GM18907 (cell line): ENCODE measurements around the gene MVB12B.
"Not testable (repeated sequence)": the region's sequence is repeated elsewhere in the genome, so short reads cannot be mapped to it uniquely, and the experiment has no call there.

ENCODE experiments used
- ATAC-seq: cut with Tn5 transposase; IDR thresholded peaks from one replicate; pipeline ENCODE4 v1.9.1; 2021; ENCODE audit warnings: mild to moderate bottlenecking, moderate library complexity; ENCODE audit not compliant: unreplicated experiment

Gene MVB12B

DNA sequence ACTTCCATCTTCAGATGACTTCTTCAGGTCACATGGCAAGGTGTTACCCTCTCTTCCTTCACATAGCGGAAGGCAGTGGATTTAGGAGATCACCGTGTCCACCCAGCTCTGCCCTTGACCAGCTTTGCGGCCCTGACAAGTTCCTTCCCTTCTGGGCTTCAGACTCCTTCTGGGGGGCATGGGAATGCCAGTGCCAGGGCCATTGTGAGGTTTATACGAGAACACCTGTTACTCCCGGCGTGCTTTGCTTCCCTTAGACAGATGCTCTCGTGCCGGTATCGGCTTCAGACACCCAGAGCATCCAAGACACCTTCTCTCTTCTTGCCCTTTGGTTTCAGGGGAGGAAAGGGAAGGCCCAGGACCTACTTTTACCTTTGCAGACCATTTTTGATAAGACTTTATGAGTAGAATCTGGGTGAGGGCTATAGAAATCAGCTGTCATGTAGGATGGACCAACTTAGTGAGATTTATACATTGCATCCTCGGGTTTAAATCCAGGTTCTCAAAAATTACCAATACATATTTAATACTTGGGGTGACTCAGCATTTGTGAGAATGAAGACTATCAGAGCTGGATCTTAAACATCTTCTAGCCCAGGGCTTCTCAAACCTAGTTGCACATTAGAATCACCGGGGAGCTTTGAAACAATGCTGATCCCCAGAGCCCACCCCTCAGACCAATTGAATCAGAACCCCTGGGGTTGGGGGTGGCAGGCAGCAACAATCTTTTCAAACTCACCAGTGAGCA, 138.2 kb downstream of the MVB12B start:
- ATAC-seq = no peak

DNA sequence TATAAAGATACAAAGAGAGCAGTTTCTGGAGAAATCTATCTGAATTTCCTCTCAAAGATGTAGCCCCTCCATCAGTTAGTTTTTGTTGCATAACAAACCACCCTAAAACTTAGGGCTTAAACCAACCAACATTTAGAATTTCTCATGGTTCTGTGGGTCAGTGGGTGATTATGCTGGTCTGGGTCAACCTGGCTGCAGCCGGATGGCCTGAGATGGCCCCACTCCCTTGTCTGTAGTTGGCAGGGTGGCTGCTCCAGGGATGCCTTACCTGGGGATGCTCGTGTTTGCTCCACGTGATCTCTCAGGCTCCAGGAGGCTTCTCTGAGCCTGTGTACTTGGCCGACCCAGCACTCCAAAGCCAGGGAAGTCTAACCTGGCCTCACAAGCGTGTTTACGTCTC, 139.3 kb downstream of the MVB12B start:
- ATAC-seq = no peak

- no peak for ATAC-seq
Observed at GRCh38 chr9:126468141-126468825, 141.7 kb downstream of the MVB12B start.

DNA sequence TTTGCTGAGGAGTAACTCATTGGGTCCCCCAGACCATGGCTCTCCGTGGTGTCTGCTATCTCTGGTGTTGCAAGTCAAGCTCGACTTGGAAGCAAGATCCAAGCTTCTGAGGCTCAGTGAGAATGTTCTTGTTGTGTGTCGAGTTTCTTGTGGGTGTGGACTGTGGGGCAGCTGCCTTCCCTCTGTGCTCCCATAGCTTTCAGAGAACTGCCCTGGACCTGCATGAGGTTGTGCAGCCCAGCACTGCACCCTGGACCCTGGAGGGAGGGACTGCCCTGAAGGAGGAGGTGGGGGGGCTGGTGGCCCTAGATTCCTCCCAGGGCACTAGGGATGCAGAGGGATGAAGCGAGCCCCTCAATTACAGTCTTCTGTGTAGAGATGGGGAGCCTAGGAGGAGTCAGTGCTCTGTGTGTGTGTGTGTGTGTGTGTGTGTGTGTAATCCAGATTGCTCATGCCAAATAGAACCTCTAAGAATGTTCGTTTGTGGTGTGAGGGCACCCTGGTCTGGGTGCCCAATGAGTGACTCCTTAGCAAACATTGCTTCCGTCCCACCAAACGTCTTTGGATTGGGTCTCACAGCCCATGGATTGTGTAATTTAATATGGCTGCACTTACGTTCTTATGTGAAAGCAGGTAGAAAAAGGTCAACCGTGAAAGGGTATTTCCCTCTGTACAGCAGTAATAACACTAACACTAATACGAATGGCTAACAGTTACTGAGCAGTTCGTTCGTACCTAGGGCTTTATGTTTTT, 143.8 kb downstream of the MVB12B start:
- ATAC-seq = peak; percentile 46

DNA sequence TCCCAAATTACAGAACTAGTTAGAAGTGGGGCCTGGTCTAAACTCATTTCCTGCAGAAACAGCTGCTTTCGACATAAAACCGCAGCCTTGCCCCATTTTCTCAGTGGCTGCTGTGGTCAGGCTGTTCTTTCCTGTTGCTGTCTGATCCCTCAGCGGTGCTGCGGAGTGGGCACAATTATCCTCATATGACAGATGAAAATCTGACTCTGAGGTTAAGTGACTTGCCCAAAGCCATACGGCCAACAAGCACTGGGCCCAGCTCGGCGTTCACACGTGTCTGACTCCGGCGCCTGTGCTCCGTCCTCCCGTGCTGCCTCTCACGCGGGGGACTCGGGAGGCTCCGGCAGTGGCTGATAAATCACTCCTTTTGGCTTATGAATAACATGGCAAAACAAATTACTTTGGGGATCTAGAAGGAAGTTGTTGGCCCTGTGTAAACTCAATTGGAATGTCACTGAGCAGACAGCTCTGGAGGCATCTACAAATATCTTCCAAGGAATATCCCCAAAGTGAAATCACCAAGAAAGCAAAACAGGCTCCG, 144.5 kb downstream of the MVB12B start:
- peak; percentile 74 for ATAC-seq

DNA sequence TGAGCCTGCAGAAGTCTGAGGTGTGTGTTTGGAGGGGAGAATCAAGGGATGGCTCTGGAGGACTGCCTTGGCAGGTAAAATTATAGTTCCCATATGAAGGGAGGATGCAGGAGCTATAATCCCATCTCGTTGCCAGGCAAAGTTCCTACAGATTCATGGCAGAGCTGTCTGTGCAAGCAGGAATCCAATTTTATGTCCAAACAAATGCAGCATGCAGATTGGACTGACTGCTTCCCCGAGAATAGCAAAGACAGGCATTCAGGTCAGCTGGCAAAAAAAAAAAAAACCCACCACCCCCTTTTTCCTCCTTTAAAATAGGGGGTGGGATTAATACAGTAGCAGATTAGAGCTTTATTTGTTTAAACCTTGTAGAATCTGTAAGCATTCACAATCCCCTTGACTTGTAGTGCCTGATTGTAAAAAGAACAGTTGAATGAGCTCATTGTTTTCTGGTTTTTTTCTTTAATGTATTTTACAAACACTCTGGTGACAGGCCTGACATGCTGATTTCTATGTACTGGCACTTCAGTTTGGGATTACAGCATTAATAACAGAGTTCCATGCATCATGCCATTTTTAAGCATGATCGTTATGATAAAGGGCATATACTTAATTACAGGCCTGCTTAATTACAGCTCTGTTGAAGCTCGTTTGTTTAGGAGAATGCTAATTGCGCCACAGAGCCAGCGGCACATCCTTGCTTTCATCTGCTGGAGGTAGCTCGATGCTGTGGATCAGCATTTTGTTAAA, 145.7 kb downstream of the MVB12B start:
- no peak for ATAC-seq

- no peak for ATAC-seq
Observed at GRCh38 chr9:126472948-126473298, 146.3 kb downstream of the MVB12B start.

- no peak for ATAC-seq
Observed at GRCh38 chr9:126474206-126474765, 147.7 kb downstream of the MVB12B start.

DNA sequence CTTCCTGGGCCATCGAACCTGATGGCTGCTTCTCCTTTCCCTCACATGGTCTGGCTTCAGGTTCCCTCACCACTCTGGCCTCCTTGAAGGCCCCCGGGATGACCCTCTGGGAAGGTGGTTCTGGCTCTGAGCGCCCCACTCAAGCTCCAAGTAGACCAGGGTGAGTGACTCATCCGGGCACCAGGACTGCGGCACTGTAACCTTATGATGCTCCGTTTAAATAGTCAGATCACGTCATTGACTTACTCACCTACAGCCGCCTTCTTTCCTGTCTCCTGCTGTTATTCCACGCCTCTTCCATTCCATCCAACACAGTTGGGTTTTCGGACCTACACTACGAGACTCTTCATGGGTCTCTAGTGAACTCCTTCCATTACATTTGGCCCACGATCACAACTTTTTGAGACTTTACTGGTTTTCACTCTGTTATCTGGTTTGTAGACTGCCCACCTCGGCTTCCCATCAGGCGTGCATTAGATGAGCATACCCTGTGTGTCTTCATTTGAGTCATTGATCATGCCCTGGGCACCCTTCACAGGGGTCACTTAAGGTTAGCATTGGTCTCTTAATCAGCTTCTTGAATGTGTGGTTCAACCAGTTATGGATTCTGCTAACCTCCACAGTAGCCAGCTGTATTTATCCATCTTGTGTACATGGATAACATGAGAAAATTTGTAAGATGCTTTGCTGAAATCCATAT, 148.3 kb downstream of the MVB12B start:
- ATAC-seq = no peak

GRCh38 chr9:126475933-126476555, 149.4 kb downstream of the MVB12B start:
- no peak for ATAC-seq

DNA sequence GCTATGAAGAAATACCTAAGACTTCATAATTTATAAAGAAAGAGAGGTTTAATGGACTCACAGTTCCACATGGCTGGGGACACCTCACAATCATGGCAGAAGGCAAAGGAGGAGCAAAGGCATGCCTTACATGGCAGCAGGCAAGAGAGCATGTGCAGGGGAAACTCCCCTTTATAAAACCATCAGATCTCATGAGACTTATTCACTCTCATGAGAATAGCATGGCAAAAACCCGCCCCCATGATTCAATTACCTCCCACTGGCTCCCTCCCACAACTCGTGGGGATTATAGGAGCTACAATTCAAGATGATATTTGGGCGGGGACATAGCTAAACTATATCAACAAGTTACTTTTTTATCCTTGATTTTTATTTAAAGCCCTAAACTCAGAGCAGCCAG, 150.8 kb downstream of the MVB12B start:
- not testable (repeated sequence) for ATAC-seq

- ATAC-seq = no peak
Observed at GRCh38 chr9:126478216-126478981, 151.8 kb downstream of the MVB12B start.

- no peak for ATAC-seq
Observed at GRCh38 chr9:126479515-126479914, 152.9 kb downstream of the MVB12B start.

- no peak for ATAC-seq
Observed at GRCh38 chr9:126480813-126481212, 154.2 kb downstream of the MVB12B start.

DNA sequence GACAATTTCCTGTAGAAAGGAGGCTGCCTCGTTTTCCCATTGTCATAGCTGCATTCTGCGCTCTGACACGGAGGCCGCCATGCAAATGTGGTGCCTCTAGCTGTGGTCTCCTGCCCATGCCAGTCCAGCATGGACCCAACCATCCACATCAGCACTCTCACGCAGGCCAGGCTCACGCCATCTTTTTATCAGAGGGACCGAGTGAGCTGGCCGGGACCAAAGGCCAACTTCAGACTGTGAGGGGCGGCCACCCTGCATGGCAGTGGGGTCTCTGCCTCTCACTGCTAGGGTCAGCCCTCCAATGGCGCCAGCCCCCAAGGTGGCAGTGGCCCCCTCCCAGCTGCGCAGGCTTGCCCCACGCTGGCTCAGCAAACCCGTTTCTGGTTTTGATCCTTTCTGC, 155.2 kb downstream of the MVB12B start:
- no peak for ATAC-seq

DNA sequence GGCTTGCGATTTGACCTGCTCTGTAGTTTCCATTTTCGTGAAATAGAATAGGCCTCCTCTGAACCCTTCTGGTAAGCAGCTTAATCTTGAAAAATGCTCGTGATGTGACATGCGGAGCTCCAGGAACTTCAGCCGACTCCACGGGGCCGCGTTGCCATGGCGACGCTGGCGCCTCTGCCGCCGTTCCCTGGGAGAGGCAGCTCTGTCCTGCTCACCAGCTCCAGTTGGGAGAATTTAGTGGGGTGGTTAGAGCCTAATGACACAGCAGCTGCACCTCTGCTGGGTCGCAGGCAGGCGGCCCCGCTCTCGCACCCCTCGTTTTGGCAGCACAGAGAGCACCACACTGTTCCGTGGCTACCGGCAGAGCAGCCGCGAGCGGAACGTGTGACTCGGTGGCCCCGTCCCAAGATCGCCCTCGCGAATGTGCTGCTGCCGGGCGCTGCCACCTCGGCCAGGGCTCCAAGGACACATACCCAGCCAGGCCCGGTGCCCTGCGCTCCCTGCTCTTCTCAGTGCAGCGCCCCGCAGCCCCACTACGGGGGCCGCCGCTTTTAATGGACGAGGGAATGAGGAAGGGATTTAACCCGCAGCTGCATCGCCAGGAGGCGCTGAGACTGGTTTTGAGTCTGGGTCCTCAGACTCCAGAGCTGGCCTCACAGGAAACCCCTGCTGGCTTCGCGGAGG, 155.9 kb downstream of the MVB12B start:
- no peak for ATAC-seq

GRCh38 chr9:126483468-126484073, 156.9 kb downstream of the MVB12B start:
- no peak for ATAC-seq

DNA sequence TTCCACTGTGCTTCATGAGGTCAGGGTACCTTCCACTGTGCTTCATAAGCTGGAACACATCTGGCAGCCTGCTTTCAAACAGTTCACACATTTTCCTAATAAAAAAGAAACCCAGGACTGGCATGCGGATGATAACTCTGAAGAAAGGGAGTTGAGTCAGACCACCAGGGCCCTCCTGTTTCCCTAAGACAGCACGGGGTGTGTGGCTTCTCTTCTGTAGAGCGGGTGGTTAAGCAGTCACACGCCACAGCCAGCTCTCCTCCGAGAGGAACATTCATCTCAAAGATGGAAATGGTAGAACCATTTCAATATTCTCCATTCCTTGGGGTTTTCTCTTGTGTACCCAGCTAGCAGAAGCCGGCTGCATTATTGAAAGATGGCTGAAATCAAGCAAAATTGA, 159.0 kb downstream of the MVB12B start:
- no peak for ATAC-seq
